Brain microvascular endothelial cell (primary cell): ENCODE results near the gene C19orf47.

Experiments used
- DNase-seq: peaks from one replicate; pipeline ENCODE4 v3.0.0-alpha.2; 2020
- H3K27ac ChIP-seq: fragments of 250-450 bp; sonication (Bioruptor Pico); 2 replicates; pipeline ENCODE4 v1.5.1; 2020; ENCODE audit warnings: mild to moderate bottlenecking, moderate library complexity
- H3K27me3 ChIP-seq: fragments of 250-450 bp; sonication (Bioruptor Pico); replicated peaks from 2 replicates; pipeline ENCODE4 v1.5.1; 2020; ENCODE audit warnings: mild to moderate bottlenecking
- H3K36me3 ChIP-seq: fragments of 250-450 bp; sonication (Bioruptor Pico); replicated peaks from 2 replicates; pipeline ENCODE4 v1.5.1; 2020; ENCODE audit warnings: mild to moderate bottlenecking
- H3K4me3 ChIP-seq: 2 replicates; pipeline ENCODE4 v1.5.1; 2011; ENCODE audit warnings: low read depth, mild to moderate bottlenecking, control low read depth, low read length, moderate library complexity
- in situ Hi-C: cut with HindIII; loops from 2 replicates; pipeline ENCODE4 v1.10.0; 2017; ENCODE audit warnings: low sequenced_read_pairs, low pct_ligation_motif_present
- TF ChIP-seq, protein P1 (sequence below): IDR thresholded peaks from 2 replicates; pipeline ENCODE4 v1.5.1; 2011; ENCODE audit warnings: low read depth, mild to moderate bottlenecking, moderate library complexity, low read length, control low read depth, inconsistent platforms; ENCODE audit errors: missing control alignments

Gene C19orf47

DNA sequence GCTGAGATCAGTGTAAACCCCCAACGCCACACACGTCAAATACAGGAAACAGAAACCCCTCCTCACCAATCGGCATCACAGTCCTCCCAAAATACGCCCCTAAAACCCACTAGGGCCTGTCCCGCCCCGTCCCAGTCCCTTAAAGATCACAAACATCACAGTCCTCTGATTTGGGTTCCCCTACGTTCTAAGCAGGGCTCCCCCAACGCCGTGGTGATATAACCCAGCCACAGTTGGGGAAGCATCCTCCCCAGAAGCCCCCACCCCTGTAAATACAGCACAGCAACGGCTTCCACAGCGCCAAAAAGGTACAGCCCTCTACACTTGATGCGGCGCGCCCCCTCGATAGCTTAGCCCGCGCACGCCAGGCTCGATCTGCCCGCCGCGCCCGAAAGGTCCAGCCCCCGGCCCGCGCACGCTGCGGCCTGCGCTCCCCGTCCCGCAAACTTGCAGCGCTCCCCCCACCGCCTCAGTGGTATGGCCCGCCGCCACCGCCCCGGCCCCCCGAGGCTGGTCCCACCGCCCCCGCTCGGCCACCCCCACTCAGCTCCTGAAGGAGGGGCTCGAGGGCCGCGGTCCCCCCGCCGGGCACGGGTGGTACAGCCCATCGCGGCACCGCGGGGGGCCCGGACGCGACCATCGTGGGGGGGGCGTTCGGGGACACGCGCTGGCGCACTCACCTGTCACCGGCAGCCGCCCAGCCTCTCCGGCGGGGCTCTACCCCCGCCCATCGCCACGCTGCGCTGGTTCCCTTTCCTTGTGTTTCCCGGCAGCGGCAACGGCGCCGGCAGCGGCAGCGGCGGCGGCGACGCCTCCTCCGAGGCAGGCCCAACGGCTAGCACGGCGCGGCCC is 63.5 kb downstream of the C19orf47 start, which contains the start of gene AKT2:
Gene AKT2 (minus strand): TSS at position 845 of the 852 bp plus-strand sequence. CDS start 20,078 bp downstream, outside the sequence.
- Histone ChIP-seq H3K27ac (peak within 1 kb of the TSS; percentile 91), H3K36me3 (no peaks in the 10 kb centered on the region), H3K27me3 (no peaks in the 10 kb centered on the region), H3K4me3 (peak within 1 kb of the TSS; percentile 92)
- TF ChIP-seq, protein P1, sequence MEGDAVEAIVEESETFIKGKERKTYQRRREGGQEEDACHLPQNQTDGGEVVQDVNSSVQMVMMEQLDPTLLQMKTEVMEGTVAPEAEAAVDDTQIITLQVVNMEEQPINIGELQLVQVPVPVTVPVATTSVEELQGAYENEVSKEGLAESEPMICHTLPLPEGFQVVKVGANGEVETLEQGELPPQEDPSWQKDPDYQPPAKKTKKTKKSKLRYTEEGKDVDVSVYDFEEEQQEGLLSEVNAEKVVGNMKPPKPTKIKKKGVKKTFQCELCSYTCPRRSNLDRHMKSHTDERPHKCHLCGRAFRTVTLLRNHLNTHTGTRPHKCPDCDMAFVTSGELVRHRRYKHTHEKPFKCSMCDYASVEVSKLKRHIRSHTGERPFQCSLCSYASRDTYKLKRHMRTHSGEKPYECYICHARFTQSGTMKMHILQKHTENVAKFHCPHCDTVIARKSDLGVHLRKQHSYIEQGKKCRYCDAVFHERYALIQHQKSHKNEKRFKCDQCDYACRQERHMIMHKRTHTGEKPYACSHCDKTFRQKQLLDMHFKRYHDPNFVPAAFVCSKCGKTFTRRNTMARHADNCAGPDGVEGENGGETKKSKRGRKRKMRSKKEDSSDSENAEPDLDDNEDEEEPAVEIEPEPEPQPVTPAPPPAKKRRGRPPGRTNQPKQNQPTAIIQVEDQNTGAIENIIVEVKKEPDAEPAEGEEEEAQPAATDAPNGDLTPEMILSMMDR, result no peak
- in situ Hi-C loops, result no loop called here
- DNase-seq, result peak; percentile 3

DNA sequence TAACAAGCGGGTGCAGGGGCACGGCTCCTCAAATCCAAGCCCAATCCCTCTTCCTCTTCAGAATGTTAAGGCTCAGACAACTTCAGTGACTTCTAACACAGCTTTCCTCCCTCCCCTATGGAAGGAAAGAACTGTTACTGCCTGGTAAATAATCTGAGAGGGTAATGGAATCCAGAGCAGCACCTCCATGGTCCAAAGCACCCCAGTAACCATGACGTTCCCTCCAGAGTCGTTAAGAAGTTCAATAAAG is 64.0 kb downstream of the C19orf47 start:
- H3K36me3 ChIP-seq, result no peaks in the 10 kb centered on the region
- no peaks in the 10 kb centered on the region for H3K27me3 ChIP-seq
- peak overlapping the region; percentile 92 for H3K4me3 ChIP-seq
- in situ Hi-C loops, result no loop called here
- peak overlapping the region; percentile 91 for H3K27ac ChIP-seq
- TF ChIP-seq, protein P1, result no peak
- no peak for DNase-seq

DNA sequence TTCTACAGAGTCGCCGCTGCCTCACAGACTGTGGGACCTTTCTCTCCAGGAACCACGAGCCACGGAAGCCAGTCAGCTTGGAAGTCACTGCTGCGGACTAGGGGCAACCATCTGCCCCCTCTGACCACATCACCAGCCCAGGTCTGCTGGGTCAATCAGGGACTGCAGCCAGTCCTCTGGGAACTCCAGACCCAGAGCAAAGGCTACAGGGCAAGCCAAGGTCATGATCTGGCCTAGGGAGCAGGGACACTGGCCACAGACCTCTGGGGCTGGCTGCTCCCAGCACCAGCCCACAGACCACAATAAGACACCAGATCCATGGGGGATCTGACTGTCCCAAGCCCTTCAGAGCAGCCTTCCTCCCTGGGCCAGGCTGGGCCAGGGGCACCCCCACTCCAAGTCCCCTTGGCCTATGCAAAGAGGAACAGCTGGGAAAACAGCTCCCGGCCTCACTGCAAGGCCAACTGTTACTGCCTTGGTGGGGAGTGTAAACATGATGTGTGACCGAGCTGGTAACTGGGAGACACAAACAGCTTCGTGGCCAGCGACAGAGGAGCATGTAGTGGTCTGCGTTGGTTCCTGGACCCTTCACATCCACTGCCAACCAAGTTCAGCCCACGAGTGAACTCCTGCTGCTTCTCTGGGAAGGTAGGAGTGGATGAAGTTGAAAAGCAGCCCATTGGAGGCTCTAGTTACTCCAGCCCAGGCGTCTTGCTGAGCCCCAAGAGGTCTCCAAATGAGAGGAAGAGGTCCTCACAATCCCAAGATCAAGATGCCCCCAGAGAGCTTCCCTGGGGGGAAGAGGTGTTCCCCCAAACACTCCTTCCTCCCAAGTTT is 64.6 kb downstream of the C19orf47 start:
- TF ChIP-seq, protein P1, result no peak
- no peak for DNase-seq
- H3K27me3 ChIP-seq, result no peaks in the 10 kb centered on the region
- no peaks in the 10 kb centered on the region for H3K36me3 ChIP-seq
- peak overlapping the region; percentile 92 for H3K4me3 ChIP-seq
- H3K27ac ChIP-seq, result peak overlapping the region; percentile 91
- in situ Hi-C loops, result no loop called here

DNA sequence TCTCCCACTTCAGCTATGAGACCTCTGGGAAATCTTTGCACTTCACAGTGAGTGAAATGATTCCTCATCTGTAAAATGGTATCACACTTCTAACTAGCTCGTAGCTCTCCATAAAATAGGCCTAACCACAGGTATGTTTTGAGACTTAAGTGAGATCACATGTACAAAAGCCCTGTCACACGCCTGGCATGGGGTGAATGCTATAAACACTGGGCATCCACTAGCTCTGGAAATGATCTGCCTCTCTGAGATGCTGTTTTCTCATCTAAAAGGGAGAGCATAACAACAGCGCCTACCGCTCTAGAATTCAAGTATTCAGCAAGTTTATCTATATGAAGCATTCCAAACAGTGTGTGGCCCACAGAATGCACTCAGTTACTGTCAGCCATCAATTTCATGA is 65.3 kb downstream of the C19orf47 start:
- Histone ChIP-seq H3K27ac (no peak overlapping the region), H3K27me3 (no peaks in the 10 kb centered on the region), H3K4me3 (no peak overlapping the region), H3K36me3 (no peaks in the 10 kb centered on the region)
- no peak for DNase-seq
- in situ Hi-C loops, result no loop called here
- TF ChIP-seq, protein P1, result no peak

DNA sequence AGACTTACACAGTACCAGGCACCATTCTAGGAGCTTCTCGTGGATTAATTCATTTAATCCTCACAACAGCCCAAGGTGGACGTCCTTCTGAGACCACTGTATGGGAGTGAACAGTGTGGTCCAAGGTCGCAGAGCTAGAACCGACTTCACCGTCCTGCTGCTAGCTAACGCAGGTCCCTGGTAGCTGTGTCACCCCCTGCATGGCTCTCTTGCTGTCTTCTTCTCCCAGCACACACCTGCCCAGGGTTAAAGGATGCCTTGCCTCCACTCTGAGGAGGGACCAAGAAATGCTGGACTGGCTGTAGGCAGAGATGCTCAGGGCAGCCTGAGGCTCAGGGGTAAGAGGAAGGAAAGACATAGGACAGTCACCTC is 66.0 kb downstream of the C19orf47 start:
- Histone ChIP-seq H3K27me3 (no peaks in the 10 kb centered on the region), H3K4me3 (no peak overlapping the region), H3K36me3 (no peaks in the 10 kb centered on the region), H3K27ac (no peak overlapping the region)
- TF ChIP-seq, protein P1, result no peak
- no peak for DNase-seq
- in situ Hi-C loops, result no loop called here
